ENCODE measurements around the gene ANKRD16.

GRCh38 chr10:5862360-5862961, 27.2 kb downstream of the ANKRD16 start:
- TF ChIP-seq, protein P1, sequence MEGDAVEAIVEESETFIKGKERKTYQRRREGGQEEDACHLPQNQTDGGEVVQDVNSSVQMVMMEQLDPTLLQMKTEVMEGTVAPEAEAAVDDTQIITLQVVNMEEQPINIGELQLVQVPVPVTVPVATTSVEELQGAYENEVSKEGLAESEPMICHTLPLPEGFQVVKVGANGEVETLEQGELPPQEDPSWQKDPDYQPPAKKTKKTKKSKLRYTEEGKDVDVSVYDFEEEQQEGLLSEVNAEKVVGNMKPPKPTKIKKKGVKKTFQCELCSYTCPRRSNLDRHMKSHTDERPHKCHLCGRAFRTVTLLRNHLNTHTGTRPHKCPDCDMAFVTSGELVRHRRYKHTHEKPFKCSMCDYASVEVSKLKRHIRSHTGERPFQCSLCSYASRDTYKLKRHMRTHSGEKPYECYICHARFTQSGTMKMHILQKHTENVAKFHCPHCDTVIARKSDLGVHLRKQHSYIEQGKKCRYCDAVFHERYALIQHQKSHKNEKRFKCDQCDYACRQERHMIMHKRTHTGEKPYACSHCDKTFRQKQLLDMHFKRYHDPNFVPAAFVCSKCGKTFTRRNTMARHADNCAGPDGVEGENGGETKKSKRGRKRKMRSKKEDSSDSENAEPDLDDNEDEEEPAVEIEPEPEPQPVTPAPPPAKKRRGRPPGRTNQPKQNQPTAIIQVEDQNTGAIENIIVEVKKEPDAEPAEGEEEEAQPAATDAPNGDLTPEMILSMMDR (IDR thresholded peaks at IDR 0.05): no peak
- no peak for TF ChIP-seq ZFX (IDR thresholded peaks at IDR 0.05; ENCODE audit: borderline replicate concordance)
